Kidney capillary endothelial cell (primary cell): ENCODE measurements around the gene TSPAN14.
"Not testable (repeated sequence)": the region's sequence is repeated elsewhere in the genome, so short reads cannot be mapped to it uniquely, and the experiment has no call there.

Experiments
- DNase-seq: peaks from one replicate; pipeline ENCODE4 v3.0.0-alpha.2; 2018; ENCODE audit warnings: low spot score

TSPAN14 gene

GRCh38 chr10:80526742-80527141 lies 72.6 kb downstream of the TSPAN14 start:
- DNase-seq, result no peak

DNA sequence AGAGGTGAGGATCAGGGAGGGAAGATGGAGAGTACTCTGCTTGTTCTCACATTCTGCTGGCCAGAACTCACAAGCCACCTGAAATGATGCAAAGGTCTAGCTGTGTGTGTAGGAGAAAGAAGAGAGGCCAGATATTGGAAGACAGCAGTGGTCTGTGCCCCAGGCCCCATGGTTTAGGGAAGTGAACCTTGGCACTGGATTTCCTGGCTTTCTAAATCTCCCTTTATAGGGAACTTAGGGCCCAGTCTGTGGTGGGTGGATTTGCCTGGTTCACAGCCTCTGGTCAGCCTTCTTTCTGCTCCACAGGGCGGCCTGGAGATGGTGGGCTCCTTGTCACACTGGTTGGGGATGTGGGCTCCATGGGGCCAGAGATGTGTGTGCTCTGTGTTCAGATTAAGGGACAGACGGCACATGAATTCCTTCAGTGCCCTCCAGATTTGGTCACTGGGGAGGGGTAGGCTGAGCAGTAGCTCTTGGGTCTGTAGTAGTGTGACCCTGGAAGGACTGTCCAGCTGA lies 74.1 kb downstream of the TSPAN14 start:
- DNase-seq, result no peak

DNA sequence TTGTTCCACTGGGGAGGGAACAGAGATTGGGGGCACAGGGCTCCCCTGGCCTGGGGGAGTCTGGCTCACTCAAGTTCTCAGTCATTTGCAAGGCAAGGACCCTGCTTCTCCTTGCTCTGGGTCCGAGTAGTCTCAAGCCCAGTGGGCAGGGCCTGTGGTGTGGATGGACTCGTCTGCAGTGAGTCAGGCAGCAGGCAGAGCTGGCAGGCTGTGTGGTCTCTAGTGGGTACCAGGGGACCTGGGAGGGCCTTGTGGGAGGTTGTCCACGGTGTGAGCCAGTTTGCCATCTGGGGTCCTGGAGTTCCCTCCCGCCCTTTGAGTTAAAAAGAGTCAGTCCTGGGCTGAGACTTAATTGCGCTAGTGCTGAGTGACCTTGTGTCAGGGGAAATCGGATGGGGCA lies 74.8 kb downstream of the TSPAN14 start:
- no peak for DNase-seq

GRCh38 chr10:80529604-80530003 lies 75.5 kb downstream of the TSPAN14 start:
- DNase-seq, result peak; percentile 69

GRCh38 chr10:80530251-80530650 lies 76.1 kb downstream of the TSPAN14 start:
- DNase-seq, result no peak

DNA sequence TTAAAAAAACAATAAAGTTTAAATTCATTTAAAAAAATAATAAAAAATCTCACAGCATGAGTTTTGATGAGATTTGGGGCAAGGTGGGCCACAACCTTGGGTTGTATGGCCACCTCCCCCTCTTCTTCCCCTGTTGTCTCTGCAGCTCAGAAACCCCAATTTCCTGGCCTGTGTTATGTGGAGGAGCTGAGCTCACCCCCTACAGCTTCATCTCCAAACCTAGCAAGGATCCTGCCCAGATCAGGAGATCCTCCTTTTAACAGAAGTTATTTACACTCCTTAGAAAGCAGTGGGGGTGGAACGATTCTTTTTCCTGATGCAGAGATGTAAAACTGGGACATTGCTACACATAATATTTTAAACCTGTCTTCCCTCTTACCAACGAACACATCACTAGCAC lies 76.7 kb downstream of the TSPAN14 start:
- no peak for DNase-seq

- DNase-seq, result no peak
Observed at GRCh38 chr10:80532571-80532970, 78.5 kb downstream of the TSPAN14 start.

DNA sequence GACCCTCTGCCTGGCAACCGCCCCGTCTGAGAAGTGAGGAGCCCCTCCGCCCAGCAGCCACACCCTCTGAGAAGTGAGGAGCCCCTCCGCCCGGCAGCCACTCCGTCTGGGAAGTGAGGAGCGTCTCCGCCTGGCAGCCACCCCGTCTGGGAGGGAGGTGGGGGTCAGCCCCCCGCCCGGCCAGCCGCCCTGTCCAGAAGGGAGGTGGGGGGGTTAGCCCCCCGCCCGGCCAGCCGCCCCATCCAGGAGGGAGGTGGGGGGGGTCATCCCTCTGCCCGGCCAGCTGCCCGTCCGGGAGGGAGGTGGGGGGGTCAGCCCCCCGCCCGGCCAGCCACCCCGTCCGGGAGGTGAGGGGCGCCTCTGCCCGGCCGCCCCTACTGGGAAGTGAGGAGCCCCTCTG lies 79.9 kb downstream of the TSPAN14 start:
- not testable (repeated sequence) for DNase-seq

DNA sequence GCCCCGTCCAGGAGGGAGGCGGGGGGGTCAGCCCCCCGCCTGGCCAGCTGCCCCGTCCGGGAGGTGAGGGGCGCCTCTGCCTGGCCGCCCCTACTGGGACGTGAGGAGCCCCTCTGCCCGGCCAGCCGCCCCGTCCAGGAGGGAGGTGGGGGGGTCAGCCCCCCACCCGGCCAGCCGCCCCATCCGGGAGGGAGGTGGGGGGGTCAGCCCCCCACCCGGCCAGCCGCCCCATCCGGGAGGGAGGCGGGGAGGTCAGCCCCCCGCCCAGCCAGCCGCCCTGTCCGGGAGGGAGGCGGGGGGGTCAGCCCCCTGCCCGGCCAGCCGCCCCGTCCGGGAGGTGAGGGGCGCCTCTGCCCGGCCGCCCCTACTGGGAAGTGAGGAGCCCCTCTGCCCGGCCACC lies 80.5 kb downstream of the TSPAN14 start:
- DNase-seq, result not testable (repeated sequence)

DNA sequence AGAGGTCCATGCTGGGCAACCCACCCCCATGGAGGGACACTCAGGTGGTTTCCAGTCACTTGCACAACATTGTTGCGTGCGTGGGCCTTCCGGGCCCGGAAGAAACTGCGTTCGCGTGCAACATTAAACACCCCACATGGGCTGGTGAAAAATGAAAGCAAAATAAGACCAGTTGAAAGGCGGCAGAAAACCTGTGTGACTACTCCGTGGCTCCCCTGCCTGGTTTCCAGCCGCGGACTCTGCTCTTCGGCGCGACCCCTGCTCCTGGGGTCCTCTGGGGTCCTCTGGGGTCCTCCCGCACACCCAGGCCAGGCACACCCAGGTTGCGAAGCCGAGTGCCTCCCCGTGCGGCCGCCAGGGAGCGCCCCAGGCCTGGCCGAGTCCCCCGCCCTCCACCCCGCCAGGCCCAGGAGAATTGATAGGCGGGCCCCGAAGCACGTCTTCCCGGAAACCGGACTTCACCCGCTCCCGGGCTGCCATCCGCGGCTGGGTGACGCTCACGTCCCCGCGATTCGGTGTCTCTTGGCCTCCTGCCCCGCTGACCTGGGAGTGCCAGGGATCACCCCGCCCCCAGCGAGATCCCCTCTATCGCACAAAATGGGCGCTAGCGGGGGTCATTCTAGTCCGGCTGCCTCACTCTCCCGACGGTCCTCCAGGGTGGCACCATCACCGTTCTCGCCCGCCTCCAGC lies 81.7 kb downstream of the TSPAN14 start:
- no peak for DNase-seq

DNA sequence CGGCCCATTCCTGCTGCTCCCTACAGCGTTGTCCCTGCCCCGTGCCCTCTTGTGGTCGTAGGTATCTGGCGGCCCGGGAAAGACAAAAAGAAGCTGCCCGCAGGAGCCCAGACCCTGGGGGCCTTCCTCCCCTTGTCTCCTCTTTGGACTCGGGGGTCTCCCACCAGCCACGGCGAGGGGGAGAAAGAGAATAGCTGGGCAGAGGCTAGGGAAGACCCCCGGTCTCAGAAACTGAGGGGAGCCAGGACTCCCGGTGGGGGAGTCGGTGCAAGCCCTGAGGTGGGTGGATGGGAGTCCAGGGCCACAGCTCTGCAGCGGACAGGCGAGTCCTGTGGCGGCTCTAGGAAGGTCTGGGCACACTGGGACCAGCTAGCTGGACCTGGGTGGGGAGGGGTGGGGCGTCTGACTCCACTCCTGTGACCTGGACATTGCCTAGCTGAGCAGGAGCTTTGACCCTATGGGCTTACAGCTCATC lies 82.3 kb downstream of the TSPAN14 start:
- DNase-seq, result no peak

DNA sequence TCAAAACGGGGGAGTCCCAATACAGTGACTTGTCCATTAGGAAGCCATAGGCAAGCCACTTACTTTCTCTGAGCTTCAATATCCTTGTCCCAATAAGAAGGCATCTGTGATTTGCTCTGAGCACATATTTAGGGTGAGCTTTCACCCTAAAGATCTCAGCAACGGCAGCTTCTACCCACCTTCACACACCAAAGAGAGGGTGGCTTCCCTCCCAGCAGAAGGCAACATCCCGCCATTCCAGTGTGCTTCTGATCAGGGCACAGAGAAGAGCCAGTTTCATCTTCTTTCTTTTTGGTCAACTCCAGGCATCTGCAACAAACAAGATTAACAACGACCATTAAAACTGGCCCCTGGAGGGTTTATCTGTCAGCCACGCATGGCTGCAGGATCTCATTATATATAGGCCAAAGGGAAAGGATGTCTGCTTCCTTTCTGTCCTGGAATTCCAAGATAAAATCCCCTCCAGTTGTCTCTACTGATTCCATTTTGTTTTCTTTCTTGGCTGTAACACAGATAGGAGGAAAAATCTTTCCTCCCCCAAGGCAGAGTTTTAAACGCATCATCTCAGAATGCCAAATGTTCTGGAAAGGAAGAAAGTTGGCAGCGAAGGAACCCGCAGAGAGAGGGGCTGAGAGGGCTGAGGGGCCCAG lies 83.1 kb downstream of the TSPAN14 start:
- no peak for DNase-seq

GRCh38 chr10:80537736-80538480 lies 83.8 kb downstream of the TSPAN14 start, which contains the start of gene SH2D4B:
TSS of gene SH2D4B (plus strand) at chr10:80537902. CDS start at chr10:80538332, 430 bp downstream.
- no peak for DNase-seq

DNA sequence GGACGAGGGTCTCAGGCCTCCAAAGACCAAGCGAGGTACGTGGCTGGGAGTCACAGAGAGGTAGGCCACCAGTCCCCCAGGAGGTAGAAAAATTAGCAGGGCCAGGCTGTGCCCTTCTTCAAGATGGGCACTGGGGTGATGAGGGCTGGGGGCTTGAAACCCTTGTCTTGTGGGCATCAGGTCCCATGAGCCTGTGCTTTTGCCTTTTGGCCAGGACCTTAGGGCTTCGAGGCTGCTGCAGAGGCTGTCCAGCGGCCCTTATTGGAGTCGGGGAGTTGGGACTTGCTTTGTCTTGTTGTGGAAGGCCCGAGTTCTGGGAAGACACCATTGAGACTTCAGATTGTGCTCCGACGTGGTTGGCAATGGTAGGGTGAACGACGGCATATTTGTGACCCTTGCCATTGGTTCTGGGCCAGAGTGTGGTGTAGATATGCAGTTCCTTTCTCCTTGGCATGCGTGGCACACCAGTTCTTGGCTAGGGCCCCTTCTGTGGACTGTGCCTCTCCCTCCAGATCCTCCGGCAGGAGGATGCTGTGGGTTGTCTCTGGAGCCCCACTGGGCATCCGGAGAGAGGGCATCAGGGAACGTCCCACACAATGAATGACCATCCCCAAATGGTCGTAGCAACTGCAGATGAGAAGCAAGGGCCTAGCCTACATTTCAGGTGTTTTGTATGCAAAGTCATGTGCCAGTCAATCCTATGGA lies 84.5 kb downstream of the TSPAN14 start:
- DNase-seq, result no peak

DNA sequence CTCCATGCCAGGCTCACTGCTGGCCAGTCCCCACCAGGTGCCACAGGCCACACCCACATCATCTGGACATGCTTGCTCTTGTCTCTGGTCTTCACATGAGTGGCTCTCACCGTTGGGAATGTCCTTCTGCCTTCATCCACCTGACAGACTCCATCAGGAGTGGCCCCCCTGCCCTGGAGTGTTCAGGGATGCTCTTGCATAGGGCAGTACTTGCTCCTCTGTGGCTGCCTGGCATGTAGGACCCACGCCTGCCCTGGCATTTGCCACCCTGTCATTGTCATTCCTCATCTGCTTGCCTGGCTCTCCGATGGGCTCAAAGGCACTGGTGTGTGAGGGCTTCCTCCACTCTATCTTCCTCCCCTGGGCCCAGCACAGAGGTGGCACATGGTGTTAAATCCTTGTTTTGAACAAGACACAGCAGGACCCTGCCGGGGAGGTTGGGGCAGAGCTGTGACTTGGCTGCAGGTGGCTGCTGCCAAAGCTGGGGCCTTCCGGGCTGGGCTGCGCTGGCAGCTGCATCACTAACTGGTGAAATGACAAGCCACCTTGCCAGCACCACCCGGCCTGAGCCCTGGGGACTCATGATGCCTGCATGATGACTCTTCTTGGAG lies 85.4 kb downstream of the TSPAN14 start:
- DNase-seq, result no peak

- no peak for DNase-seq
Observed at GRCh38 chr10:80540136-80540535, 86.0 kb downstream of the TSPAN14 start.

GRCh38 chr10:80540618-80540980 lies 86.5 kb downstream of the TSPAN14 start:
- DNase-seq, result no peak

DNA sequence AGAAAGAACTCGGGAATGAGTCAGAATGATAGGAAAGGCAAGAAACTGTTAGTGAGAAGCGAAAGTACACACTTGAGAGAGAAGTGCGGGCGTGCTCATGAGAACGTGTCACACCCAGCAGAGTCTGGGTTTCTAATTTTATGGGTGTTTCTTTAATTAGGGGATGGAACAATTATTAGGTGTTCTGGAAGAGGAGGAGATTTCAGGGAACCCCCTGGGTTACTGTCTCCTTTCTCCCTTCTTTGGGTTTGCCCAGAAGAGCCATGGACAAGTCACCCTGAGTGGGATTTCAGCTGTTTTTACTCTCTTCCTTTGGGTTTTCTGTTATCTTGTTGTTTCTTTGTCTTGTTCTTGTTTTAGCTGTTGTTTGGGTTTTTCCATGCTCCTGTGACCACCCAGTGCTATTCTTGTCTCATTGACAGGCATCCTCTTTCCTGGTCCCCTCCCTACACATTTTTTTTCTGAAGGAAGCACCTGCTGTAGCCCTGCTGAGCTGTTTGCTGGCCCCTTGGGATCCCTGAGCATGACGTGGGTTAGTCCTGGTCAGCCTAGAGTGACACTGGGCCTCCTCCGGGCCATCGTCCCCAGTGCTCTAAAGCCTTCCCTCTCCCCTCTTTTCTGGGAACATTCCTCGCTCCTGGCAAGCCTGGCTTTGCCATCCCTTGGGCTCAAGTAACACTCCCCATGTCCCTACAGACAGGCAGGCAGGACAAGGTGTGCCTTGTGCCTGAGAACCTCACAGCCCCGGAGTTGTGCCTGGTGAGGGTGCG lies 87.1 kb downstream of the TSPAN14 start:
- peak; percentile 59 for DNase-seq

- no peak for DNase-seq
Observed at GRCh38 chr10:80542053-80542452, 87.9 kb downstream of the TSPAN14 start.

DNA sequence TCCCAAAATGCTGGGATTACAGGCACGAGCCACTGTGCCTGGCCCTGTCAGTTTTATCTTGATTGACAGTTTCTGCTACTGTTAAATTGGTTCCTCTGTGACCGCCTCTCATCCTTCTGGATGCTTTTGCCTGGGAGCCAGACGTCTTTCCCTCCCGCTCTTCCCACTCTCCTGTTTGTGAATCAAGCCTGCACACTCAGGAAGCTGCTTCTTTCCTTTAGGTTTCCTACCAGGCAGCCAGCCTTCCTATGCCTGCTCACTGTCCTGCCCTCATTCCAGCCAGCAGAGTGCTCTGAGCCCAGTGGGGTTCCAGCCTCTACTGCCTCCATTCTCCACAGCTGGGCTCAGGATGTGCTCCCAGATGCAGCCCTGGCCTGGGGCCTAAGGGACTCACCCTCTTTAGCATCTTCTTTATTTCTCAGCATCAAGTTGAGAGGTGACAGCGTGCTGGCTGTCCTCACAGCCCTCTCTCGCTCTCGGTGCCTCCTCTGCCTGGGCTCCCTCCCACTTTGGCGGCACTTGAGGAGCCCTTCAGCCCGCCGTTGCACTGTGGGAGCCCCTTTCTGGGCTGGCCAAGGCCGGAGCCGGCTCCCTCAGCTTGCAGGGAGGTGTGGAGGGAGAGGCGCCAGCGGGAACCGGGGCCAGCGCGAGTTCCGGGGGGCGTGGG lies 88.7 kb downstream of the TSPAN14 start:
- DNase-seq, result no peak
